LNCAP (cell line): ENCODE results near the gene CSF1R.

ENCODE experiments used
- CTCF ChIP-seq: fragments of 450-650 bp; IDR thresholded peaks from 2 replicates; pipeline ENCODE4 v1.5.1; 2017; ENCODE audit warnings: mild to moderate bottlenecking

The CSF1R gene

GRCh38 chr5:150044712-150045111 is 41.6 kb downstream of the CSF1R start:
- TF ChIP-seq CTCF, result no peak

- TF ChIP-seq CTCF, result no peak
Measured at GRCh38 chr5:150044329-150044681, 42.0 kb downstream of the CSF1R start.

GRCh38 chr5:150043657-150044328 is 42.6 kb downstream of the CSF1R start:
- no peak for TF ChIP-seq CTCF

- TF ChIP-seq CTCF, result no peak
Measured at GRCh38 chr5:150042459-150042858, 43.9 kb downstream of the CSF1R start.

GRCh38 chr5:150038547-150038946 is 47.8 kb downstream of the CSF1R start:
- TF ChIP-seq CTCF, result no peak

- no peak for TF ChIP-seq CTCF
Measured at GRCh38 chr5:150036513-150036912, 49.8 kb downstream of the CSF1R start.

- TF ChIP-seq CTCF, result no peak
Measured at GRCh38 chr5:150035139-150035895, 51.0 kb downstream of the CSF1R start.
